NT2/D1 (cell line): ENCODE data around the gene TAL2.

Experiments
- YY1 ChIP-seq: IDR thresholded peaks from 2 replicates; pipeline ENCODE4 v1.6.1; 2011; ENCODE audit not compliant: insufficient read length, insufficient read depth
- ZNF274 ChIP-seq: IDR thresholded peaks from 2 replicates; pipeline ENCODE4 v1.6.1; 2011; ENCODE audit warnings: mild to moderate bottlenecking, low read depth, low read length

- TF ChIP-seq ZNF274 (no peak), YY1 (no peak)
Observed at GRCh38 chr9:105672711-105673234, 10.5 kb downstream of the TAL2 start.
